ENCODE measurements around the gene DNAAF9.

The DNAAF9 gene

GRCh38 chr20:3407040-3407770 is at the start of gene DNAAF9:
Gene DNAAF9, minus strand, starts transcription at chr20:3407669. Its CDS starts 112 bp downstream, at chr20:3407557.
- peak within 1 kb of the TSS; percentile 41 for H3K9ac ChIP-seq (ENCODE audit: low read depth, low read length)
- H3K9me3 ChIP-seq (ENCODE audit: control insufficient read depth, insufficient read depth, low read length) = no peaks in the 10 kb centered on the region

GRCh38 chr20:3456648-3457047 is 49.2 kb upstream of the DNAAF9 start:
- Histone ChIP-seq H3K9ac (ENCODE audit: low read depth, low read length) (no peak overlapping the region), H3K27ac (ENCODE audit: low read depth, low read length) (no peak overlapping the region), H3K27me3 (ENCODE audit: control insufficient read depth, insufficient read depth, low read length) (no peaks in the 10 kb centered on the region; the same call in 1 of the 2 replicates), H3K4me1 (ENCODE audit: control insufficient read depth, insufficient read depth, low read length) (no peaks in the 10 kb centered on the region), H3K36me3 (ENCODE audit: control insufficient read depth, insufficient read depth, low read length) (no peaks in the 10 kb centered on the region), H3K9me3 (ENCODE audit: control insufficient read depth, insufficient read depth, low read length) (no peaks in the 10 kb centered on the region), H3K4me3 (ENCODE audit: low read depth, low read length) (no peak overlapping the region)

More at GRCh38 chr20:3407040-3407770, at the start of gene DNAAF9:
- Histone ChIP-seq H3K4me3 (ENCODE audit: low read depth, low read length) (peak within 1 kb of the TSS; percentile 76), H3K27me3 (ENCODE audit: control insufficient read depth, insufficient read depth, low read length) (peaks cover 11% of the 10 kb centered on the region; the same call in 1 of the 2 replicates), H3K36me3 (ENCODE audit: control insufficient read depth, insufficient read depth, low read length) (no peaks in the 10 kb centered on the region), H3K27ac (ENCODE audit: low read depth, low read length) (peak within 1 kb of the TSS; percentile 60), H3K4me1 (ENCODE audit: control insufficient read depth, insufficient read depth, low read length) (peaks cover 4% of the 10 kb centered on the region; the same call in 1 of the 2 replicates)

- H3K4me1 ChIP-seq (ENCODE audit: control insufficient read depth, insufficient read depth, low read length) = no peaks in the 10 kb centered on the region
- no peak overlapping the region for H3K9ac ChIP-seq (ENCODE audit: low read depth, low read length)
- no peaks in the 10 kb centered on the region for H3K9me3 ChIP-seq (ENCODE audit: control insufficient read depth, insufficient read depth, low read length)
- no peak overlapping the region for H3K27ac ChIP-seq (ENCODE audit: low read depth, low read length)
- H3K4me3 ChIP-seq (ENCODE audit: low read depth, low read length) = no peak overlapping the region
- no peaks in the 10 kb centered on the region for H3K36me3 ChIP-seq (ENCODE audit: control insufficient read depth, insufficient read depth, low read length)
- H3K27me3 ChIP-seq (ENCODE audit: control insufficient read depth, insufficient read depth, low read length) = no peaks in the 10 kb centered on the region; the same call in 1 of the 2 replicates
These were observed 47.4 kb upstream of the DNAAF9 start for GRCh38 chr20:3454831-3455230.

GRCh38 chr20:3452690-3453089 is 45.2 kb upstream of the DNAAF9 start:
- Histone ChIP-seq H3K27ac (ENCODE audit: low read depth, low read length) (no peak overlapping the region), H3K4me1 (ENCODE audit: control insufficient read depth, insufficient read depth, low read length) (no peaks in the 10 kb centered on the region), H3K9ac (ENCODE audit: low read depth, low read length) (no peak overlapping the region), H3K4me3 (ENCODE audit: low read depth, low read length) (no peak overlapping the region), H3K36me3 (ENCODE audit: control insufficient read depth, insufficient read depth, low read length) (no peaks in the 10 kb centered on the region), H3K9me3 (ENCODE audit: control insufficient read depth, insufficient read depth, low read length) (no peaks in the 10 kb centered on the region), H3K27me3 (ENCODE audit: control insufficient read depth, insufficient read depth, low read length) (no peaks in the 10 kb centered on the region)

GRCh38 chr20:3452136-3452535 is 44.7 kb upstream of the DNAAF9 start:
- Histone ChIP-seq H3K9me3 (ENCODE audit: control insufficient read depth, insufficient read depth, low read length) (no peaks in the 10 kb centered on the region), H3K27ac (ENCODE audit: low read depth, low read length) (no peak overlapping the region), H3K4me3 (ENCODE audit: low read depth, low read length) (no peak overlapping the region), H3K36me3 (ENCODE audit: control insufficient read depth, insufficient read depth, low read length) (no peaks in the 10 kb centered on the region), H3K27me3 (ENCODE audit: control insufficient read depth, insufficient read depth, low read length) (no peaks in the 10 kb centered on the region), H3K4me1 (ENCODE audit: control insufficient read depth, insufficient read depth, low read length) (no peaks in the 10 kb centered on the region), H3K9ac (ENCODE audit: low read depth, low read length) (no peak overlapping the region)

- no peak overlapping the region for H3K27ac ChIP-seq (ENCODE audit: low read depth, low read length)
- H3K4me3 ChIP-seq (ENCODE audit: low read depth, low read length) = no peak overlapping the region
- H3K36me3 ChIP-seq (ENCODE audit: control insufficient read depth, insufficient read depth, low read length) = no peaks in the 10 kb centered on the region
- H3K9ac ChIP-seq (ENCODE audit: low read depth, low read length) = no peak overlapping the region
- H3K9me3 ChIP-seq (ENCODE audit: control insufficient read depth, insufficient read depth, low read length) = no peaks in the 10 kb centered on the region
- H3K27me3 ChIP-seq (ENCODE audit: control insufficient read depth, insufficient read depth, low read length) = no peaks in the 10 kb centered on the region
- H3K4me1 ChIP-seq (ENCODE audit: control insufficient read depth, insufficient read depth, low read length) = no peaks in the 10 kb centered on the region
These were observed 41.9 kb upstream of the DNAAF9 start for GRCh38 chr20:3449319-3449718.

DNA sequence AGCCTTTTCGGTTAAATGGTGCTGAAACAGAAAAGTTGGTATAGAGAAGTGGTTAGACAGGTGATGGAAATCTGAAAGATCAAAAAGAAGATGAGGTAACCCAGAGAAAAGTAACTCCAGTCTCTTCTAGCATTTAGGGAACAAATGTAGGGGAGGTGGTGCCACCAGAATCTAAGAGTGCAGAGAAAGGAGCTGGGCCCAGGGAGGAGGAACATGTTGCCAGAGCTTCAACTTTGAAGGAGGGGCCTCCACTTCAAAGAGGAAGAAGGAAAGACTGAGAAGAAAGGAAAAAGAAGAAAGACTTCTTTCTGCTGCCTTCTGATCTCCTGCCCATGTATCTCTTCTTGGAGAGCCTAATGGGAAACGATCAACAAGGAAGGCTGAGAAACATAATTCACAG is 39.9 kb upstream of the DNAAF9 start:
- Histone ChIP-seq H3K4me3 (ENCODE audit: low read depth, low read length) (no peak overlapping the region), H3K9me3 (ENCODE audit: control insufficient read depth, insufficient read depth, low read length) (no peaks in the 10 kb centered on the region; the same call in 1 of the 2 replicates), H3K27ac (ENCODE audit: low read depth, low read length) (no peak overlapping the region), H3K27me3 (ENCODE audit: control insufficient read depth, insufficient read depth, low read length) (no peaks in the 10 kb centered on the region), H3K9ac (ENCODE audit: low read depth, low read length) (no peak overlapping the region), H3K4me1 (ENCODE audit: control insufficient read depth, insufficient read depth, low read length) (no peaks in the 10 kb centered on the region), H3K36me3 (ENCODE audit: control insufficient read depth, insufficient read depth, low read length) (no peaks in the 10 kb centered on the region)

DNA sequence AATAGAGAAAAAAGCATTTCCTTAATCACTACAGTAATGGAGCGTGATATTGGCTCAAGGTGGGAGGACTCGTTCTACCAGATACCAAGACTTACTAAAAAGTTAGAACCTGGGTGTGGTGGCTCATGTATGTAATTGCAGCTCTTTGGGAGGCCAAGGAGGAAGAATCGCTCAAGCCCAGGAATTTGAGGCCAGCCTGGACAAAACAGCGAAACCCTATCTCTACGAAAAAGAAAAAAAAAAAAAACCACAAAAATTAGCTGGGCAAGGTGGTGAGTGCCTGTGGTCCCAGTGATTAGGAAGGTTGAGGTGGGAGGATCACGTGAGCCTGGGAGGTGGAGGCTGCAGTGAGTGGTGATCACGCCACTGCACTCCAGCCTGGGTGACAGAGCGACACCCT is 39.3 kb upstream of the DNAAF9 start:
- H3K4me1 ChIP-seq (ENCODE audit: control insufficient read depth, insufficient read depth, low read length) = no peaks in the 10 kb centered on the region
- no peaks in the 10 kb centered on the region for H3K27me3 ChIP-seq (ENCODE audit: control insufficient read depth, insufficient read depth, low read length)
- no peaks in the 10 kb centered on the region for H3K36me3 ChIP-seq (ENCODE audit: control insufficient read depth, insufficient read depth, low read length)
- H3K27ac ChIP-seq (ENCODE audit: low read depth, low read length) = no peak overlapping the region
- no peaks in the 10 kb centered on the region; the same call in 1 of the 2 replicates for H3K9me3 ChIP-seq (ENCODE audit: control insufficient read depth, insufficient read depth, low read length)
- H3K4me3 ChIP-seq (ENCODE audit: low read depth, low read length) = no peak overlapping the region
- H3K9ac ChIP-seq (ENCODE audit: low read depth, low read length) = no peak overlapping the region

DNA sequence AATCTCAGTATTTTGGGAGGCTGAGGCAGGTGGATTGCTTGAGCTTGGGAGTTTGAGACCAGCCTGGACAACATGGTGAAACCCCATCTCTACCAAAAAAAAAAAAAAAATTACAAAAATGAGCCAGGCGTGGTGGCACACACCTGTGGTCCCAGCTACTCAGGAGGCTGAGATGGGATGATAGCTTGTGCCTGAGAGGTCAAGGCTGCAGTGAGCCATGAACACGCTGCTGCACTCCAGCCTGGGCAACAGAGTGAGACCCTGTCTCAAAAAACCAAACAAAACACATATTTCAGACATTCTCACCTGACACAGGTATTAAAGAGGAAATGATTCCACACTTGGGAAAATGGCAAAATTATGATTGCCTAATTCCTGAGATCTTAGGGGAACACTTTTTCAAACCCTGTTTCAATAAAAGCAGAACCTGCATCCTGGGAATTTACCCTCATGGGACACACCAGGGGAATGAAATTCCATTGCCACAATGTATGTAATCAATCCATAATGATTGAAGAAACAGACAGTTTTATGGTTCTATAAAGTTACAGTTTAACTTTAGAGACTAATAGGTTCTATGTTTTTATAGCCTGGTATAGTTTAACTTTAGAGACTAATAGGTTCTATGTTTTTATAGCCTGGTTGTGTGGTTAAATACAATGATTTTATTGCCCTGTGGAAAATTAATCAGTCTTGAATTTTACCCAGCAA is 29.6 kb upstream of the DNAAF9 start:
- Histone ChIP-seq H3K4me3 (ENCODE audit: low read depth, low read length) (no peak overlapping the region), H3K4me1 (ENCODE audit: control insufficient read depth, insufficient read depth, low read length) (peaks cover 6% of the 10 kb centered on the region), H3K9ac (ENCODE audit: low read depth, low read length) (no peak overlapping the region), H3K27ac (ENCODE audit: low read depth, low read length) (no peak overlapping the region), H3K9me3 (ENCODE audit: control insufficient read depth, insufficient read depth, low read length) (no peaks in the 10 kb centered on the region), H3K27me3 (ENCODE audit: control insufficient read depth, insufficient read depth, low read length) (no peaks in the 10 kb centered on the region), H3K36me3 (ENCODE audit: control insufficient read depth, insufficient read depth, low read length) (no peaks in the 10 kb centered on the region)

GRCh38 chr20:3434232-3434631 is 26.8 kb upstream of the DNAAF9 start:
- Histone ChIP-seq H3K27me3 (ENCODE audit: control insufficient read depth, insufficient read depth, low read length) (no peaks in the 10 kb centered on the region), H3K36me3 (ENCODE audit: control insufficient read depth, insufficient read depth, low read length) (no peaks in the 10 kb centered on the region), H3K4me3 (ENCODE audit: low read depth, low read length) (no peak overlapping the region), H3K4me1 (ENCODE audit: control insufficient read depth, insufficient read depth, low read length) (peaks cover 6% of the 10 kb centered on the region), H3K9me3 (ENCODE audit: control insufficient read depth, insufficient read depth, low read length) (no peaks in the 10 kb centered on the region), H3K27ac (ENCODE audit: low read depth, low read length) (no peak overlapping the region), H3K9ac (ENCODE audit: low read depth, low read length) (no peak overlapping the region)

- Histone ChIP-seq H3K4me3 (ENCODE audit: low read depth, low read length) (no peak overlapping the region), H3K36me3 (ENCODE audit: control insufficient read depth, insufficient read depth, low read length) (no peaks in the 10 kb centered on the region), H3K9ac (ENCODE audit: low read depth, low read length) (no peak overlapping the region), H3K4me1 (ENCODE audit: control insufficient read depth, insufficient read depth, low read length) (peaks cover 6% of the 10 kb centered on the region), H3K9me3 (ENCODE audit: control insufficient read depth, insufficient read depth, low read length) (no peaks in the 10 kb centered on the region), H3K27ac (ENCODE audit: low read depth, low read length) (no peak overlapping the region), H3K27me3 (ENCODE audit: control insufficient read depth, insufficient read depth, low read length) (no peaks in the 10 kb centered on the region)
These were observed 26.3 kb upstream of the DNAAF9 start for GRCh38 chr20:3433744-3434143.
